Gastrocnemius medialis (tissue), 4 donors: Measurements from ENCODE around the gene GPNMB. TPM values are rescaled to one million over a fixed set of nuclear protein-coding genes. Genes with fewer than 3 reads are reported as not detected.
"Not testable (repeated sequence)": the region's sequence is repeated elsewhere in the genome, so short reads cannot be mapped to it uniquely, and the experiment has no call there.

Experiments used
- ATAC-seq, 2 donors: fragments of 150-250 bp; one replicate each; pipeline ENCODE4 v1.9.1; 2016
- DNase-seq, 2 donors: peaks; one replicate each; pipeline ENCODE4 v3.0.0-alpha.2; 2019
- H3K27ac ChIP-seq, 4 donors: fragments of 200-600 bp; sonication (generic); 1 replicate in 1 of 4; 2 replicates in 3 of 4; pipeline ENCODE4 v1.5.1; 2016 to 2018; ENCODE audit warnings: mild to moderate bottlenecking in 2 of 4, moderate library complexity in 1 of 4
- H3K27me3 ChIP-seq, 3 donors: fragments of 200-600 bp; sonication (generic) in 2 of 3; 1 replicate in 1 of 3; 2 replicates in 2 of 3; pipeline versions ENCODE4 v1.5.1 to v1.6.0; 2016 to 2019; ENCODE audit warnings: mild to moderate bottlenecking in 1 of 3, moderate library complexity in 1 of 3
- H3K36me3 ChIP-seq, 2 donors: fragments of 200-600 bp; sonication (generic) in 1 of 2; one replicate each; pipeline ENCODE4 v1.5.1; 2017 to 2018
- H3K4me1 ChIP-seq, 2 donors: fragments of 200-600 bp; sonication (generic) in 1 of 2; one replicate each; pipeline ENCODE4 v1.5.1; 2016 to 2017; ENCODE audit warnings: mild to moderate bottlenecking in 2 of 2
- H3K4me3 ChIP-seq, 4 donors: fragments of 200-600 bp; sonication (generic) in 3 of 4; 1 replicate in 1 of 4; 2 replicates in 3 of 4; pipeline ENCODE4 v1.5.1; 2016 to 2019; ENCODE audit warnings: mild to moderate bottlenecking in 2 of 4
- H3K9me3 ChIP-seq, 3 donors: fragments of 200-600 bp; sonication (generic) in 2 of 3; 1 replicate in 1 of 3; 2 replicates in 2 of 3; pipeline ENCODE4 v1.5.1; 2016 to 2019
- POLR2A ChIP-seq, 2 donors: fragments of 450-650 bp; IDR thresholded peaks; one replicate each; pipeline ENCODE4 v1.6.1; 2017; ENCODE audit warnings: antibody characterized with exemption in 2 of 2, mild to moderate bottlenecking in 2 of 2, moderate library complexity in 2 of 2
- in situ Hi-C, 4 donors: fragments of 200-750 bp; cut with MboI; loops; one replicate each; pipeline versions ENCODE4 v1.15.0 to v1.8.0; 2017; ENCODE audit warnings: low sequenced_read_pairs in 4 of 4
- intact Hi-C: fragments of 100-400 bp; cut with DNase I; formaldehyde crosslinking; loops from one replicate; pipeline ENCODE4 v1.15.1; 2023; ENCODE audit warnings: low total_unique reads
- total RNA-seq, 4 donors: library from RNA; depleted of rRNA; stranded (reverse); fragments of >200 nt; gene quantifications; one replicate each; pipeline versions ENCODE4 v1.1.0 to v1.2.3, GENCODE V29; 2016
- TF ChIP-seq, protein P1 (sequence below), 5 experiments: fragments of 450-650 bp in 3 of 5; fragments of 200-600 bp in 2 of 5; sonication (generic) in 2 of 5; IDR thresholded peaks in 4 of 5; conservative IDR thresholded peaks in 1 of 5; 1 replicate in 4 of 5; 2 replicates in 1 of 5; pipeline ENCODE4 v1.5.1; 2016 to 2019; ENCODE audit warnings: antibody characterized with exemption in 5 of 5, mild to moderate bottlenecking in 3 of 5, moderate library complexity in 3 of 5

The GPNMB gene
- total RNA-seq, 4 donors from 2014 or later = 14.7 to 32.1 (median 17.3) TPM

DNA sequence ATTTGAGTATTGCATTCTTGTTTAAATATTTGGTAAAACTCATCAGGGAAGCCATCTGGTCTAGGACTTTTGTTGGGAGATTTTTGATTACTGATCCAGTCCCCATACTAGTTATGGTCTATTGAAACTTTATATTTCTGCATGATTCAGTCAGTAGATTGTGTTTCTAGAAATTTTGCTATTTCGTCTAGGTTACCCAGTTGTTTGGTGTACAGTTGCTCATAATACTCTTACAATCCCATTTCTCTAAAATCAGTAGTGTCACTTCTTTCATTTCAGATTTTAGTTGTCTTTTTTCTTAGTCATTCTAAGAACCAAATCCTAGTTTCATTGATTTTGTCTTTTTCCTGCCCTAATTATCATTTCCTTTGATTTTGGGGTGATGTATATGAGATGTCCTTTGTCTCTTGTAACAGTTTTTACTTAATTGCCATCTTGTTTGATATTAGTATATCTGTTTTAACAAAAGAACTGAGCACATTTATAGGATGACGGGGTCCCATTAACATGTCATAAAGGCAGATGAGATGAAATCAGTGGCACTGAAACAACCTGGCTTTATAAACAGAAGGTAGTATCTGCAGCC is 60.5 kb downstream of the GPNMB start:
- ATAC-seq = no peak
- in situ Hi-C loops (no loop called here), intact Hi-C loops (no loop called here)
- no peaks in the 10 kb centered on the region for H3K9me3 ChIP-seq
- H3K27me3 ChIP-seq = no peaks in the 10 kb centered on the region
- no peak overlapping the region for H3K4me3 ChIP-seq
- H3K36me3 ChIP-seq = peaks cover 0 to 32% of the 10 kb centered on the region in 2 donors
- no peak overlapping the region for H3K27ac ChIP-seq
- no peak for TF ChIP-seq POLR2A (IDR thresholded peaks at IDR 0.05)
- TF ChIP-seq, protein P1, sequence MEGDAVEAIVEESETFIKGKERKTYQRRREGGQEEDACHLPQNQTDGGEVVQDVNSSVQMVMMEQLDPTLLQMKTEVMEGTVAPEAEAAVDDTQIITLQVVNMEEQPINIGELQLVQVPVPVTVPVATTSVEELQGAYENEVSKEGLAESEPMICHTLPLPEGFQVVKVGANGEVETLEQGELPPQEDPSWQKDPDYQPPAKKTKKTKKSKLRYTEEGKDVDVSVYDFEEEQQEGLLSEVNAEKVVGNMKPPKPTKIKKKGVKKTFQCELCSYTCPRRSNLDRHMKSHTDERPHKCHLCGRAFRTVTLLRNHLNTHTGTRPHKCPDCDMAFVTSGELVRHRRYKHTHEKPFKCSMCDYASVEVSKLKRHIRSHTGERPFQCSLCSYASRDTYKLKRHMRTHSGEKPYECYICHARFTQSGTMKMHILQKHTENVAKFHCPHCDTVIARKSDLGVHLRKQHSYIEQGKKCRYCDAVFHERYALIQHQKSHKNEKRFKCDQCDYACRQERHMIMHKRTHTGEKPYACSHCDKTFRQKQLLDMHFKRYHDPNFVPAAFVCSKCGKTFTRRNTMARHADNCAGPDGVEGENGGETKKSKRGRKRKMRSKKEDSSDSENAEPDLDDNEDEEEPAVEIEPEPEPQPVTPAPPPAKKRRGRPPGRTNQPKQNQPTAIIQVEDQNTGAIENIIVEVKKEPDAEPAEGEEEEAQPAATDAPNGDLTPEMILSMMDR (IDR thresholded peaks at IDR 0.05 in 4 of 5, conservative IDR thresholded peaks at IDR 0.05 in 1 of 5) = no peak
- DNase-seq = no peak
- H3K4me1 ChIP-seq = peaks cover 10 to 12% of the 10 kb centered on the region in 2 donors

DNA sequence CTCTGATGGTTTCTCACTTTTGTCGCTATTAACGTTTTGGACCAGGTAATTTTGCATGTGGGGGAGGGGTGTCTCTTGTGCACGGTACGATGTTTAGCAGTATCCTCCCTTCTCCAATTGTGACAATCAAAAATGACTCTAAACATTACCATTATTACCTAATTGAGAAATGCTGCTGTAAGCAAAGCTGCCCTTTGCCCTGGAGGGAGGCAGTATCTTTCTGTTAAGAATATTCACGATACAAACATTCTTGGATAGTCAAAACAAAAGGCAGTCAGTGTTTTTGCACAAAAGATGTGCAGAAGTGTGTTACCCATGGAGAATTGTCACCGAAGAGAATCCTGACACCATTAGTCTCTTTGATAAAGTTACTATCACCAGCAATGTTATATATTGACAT is 62.2 kb downstream of the GPNMB start:
- H3K36me3 ChIP-seq = peaks cover 0 to 30% of the 10 kb centered on the region in 2 donors
- no peak overlapping the region for H3K4me3 ChIP-seq
- no peaks in the 10 kb centered on the region for H3K9me3 ChIP-seq
- intact Hi-C loops (no loop called here), in situ Hi-C loops (no loop called here)
- ATAC-seq = no peak
- H3K27ac ChIP-seq = no peak overlapping the region
- no peaks in the 10 kb centered on the region for H3K27me3 ChIP-seq
- TF ChIP-seq, protein P1 (IDR thresholded peaks at IDR 0.05 in 4 of 5, conservative IDR thresholded peaks at IDR 0.05 in 1 of 5) = no peak
- TF ChIP-seq POLR2A (IDR thresholded peaks at IDR 0.05) = no peak
- peaks cover 8 to 9% of the 10 kb centered on the region in 2 donors for H3K4me1 ChIP-seq
- no peak for DNase-seq

DNA sequence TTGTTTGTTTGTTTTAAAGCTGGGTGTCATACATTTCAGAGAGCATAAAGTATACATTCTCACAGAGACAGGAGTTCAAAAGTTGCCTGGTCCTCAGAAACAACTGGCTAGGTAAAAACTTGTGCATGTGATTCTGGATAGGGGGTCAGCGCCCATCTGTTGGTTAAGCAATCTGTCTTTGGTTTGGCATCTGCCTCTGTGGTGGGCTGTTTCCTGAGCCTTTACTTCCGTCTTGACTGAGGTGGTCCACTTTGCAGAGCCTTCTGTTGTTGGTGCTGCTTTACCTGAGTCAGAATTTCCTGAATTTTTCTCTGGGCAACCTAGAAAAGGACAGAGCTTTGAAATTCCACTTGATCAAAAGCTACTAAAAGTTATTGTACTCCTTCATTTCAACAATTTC is 65.6 kb downstream of the GPNMB start:
- DNase-seq, H3K9me3 ChIP-seq, H3K4me3 ChIP-seq, intact Hi-C loops, ATAC-seq, H3K27me3 ChIP-seq, H3K27ac ChIP-seq, in situ Hi-C loops: not testable (repeated sequence)
- Histone ChIP-seq H3K4me1 (peaks cover 11 to 14% of the 10 kb centered on the region in 2 donors), H3K36me3 (peaks cover 0 to 30% of the 10 kb centered on the region in 2 donors)

DNA sequence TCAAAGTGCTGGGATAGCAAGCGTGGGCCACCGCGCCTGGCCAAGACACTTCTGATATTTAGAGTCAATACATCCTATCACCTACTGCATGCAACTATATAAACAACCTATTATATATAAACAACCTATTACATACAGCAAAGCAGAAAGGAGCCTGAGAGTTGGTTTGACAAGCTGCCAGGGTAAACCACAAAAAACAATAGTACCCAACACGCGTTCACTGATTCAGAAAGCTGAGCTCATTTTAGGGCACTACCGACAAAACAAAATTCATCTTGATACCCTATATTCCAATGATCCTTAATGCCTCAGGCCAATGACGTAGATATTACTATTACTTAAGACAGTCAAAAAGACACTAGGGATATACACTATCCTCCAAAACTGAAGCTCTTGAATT is 68.8 kb downstream of the GPNMB start:
- Histone ChIP-seq H3K27me3 (no peaks in the 10 kb centered on the region), H3K36me3 (peaks cover 0 to 2% of the 10 kb centered on the region in 2 donors), H3K4me3 (no peak overlapping the region), H3K4me1 (peaks cover 11 to 14% of the 10 kb centered on the region in 2 donors), H3K27ac (peak overlapping the region in 3 of 4 donors; percentile 39 to 68 (median 62)), H3K9me3 (no peaks in the 10 kb centered on the region)
- TF ChIP-seq POLR2A (IDR thresholded peaks at IDR 0.05) = no peak
- TF ChIP-seq, protein P1 (IDR thresholded peaks at IDR 0.05 in 4 of 5, conservative IDR thresholded peaks at IDR 0.05 in 1 of 5) = no peak
- no peak for DNase-seq
- intact Hi-C loops = no loop called here
- in situ Hi-C loops = no loop called here
- ATAC-seq = no peak

Other genes with a start within 250 kb of the GPNMB start
- 100 to 1,000 TPM in 1 of 4 donors, 10 to 100 TPM in 3; 26.9 to 147 (median 72.0) TPM for gene HYCC1, start 232.6 kb upstream of the GPNMB start, total RNA-seq
- gene KLHL7, start 141.0 kb upstream of the GPNMB start, total RNA-seq = 10 to 100 TPM; 12.2 to 21.4 (median 14.9) TPM
- 10 to 100 TPM; 10.0 to 38.6 (median 15.6) TPM for gene NUP42, start 64.7 kb upstream of the GPNMB start, total RNA-seq
- gene MALSU1, start 52.6 kb downstream of the GPNMB start, total RNA-seq = 100 to 1,000 TPM in 3 of 4 donors, 10 to 100 TPM in 1; 83.8 to 112 (median 109) TPM
- under 1 TPM in 1 of 4 donors, not detected in 3; 0.51 TPM for gene IGF2BP3, start 223.7 kb downstream of the GPNMB start, total RNA-seq